ENCODE measurements around the gene CLCN4. TPM values are rescaled to one million over a fixed set of nuclear protein-coding genes. Genes with fewer than 3 reads are reported as not detected.

Gene CLCN4
- total and polyA plus RNA-seq, 12 donors = 1.2 to 13.9 (median 4.1) TPM

GRCh38 chrX:10213716-10214115 lies 56.9 kb downstream of the CLCN4 start:
- WGBS, 4 donors = 89 to 97% (median 96%) methylated on average over 7 to 24 of the region's 24 CpGs
- Histone ChIP-seq H3K4me3 (no peak overlapping the region), H3K27ac (no peak overlapping the region), H3K27me3 (no peaks in the 10 kb centered on the region), H3K9me3 (replicated peaks in 1 of 3) (no peaks in the 10 kb centered on the region), H3K4me1 (replicated peaks in 1 of 2) (no peaks in the 10 kb centered on the region), H3K36me3 (replicated peaks in 1 of 2) (no peaks in the 10 kb centered on the region)
- TF ChIP-seq CTCF (IDR thresholded peaks at IDR 0.05) = no peak
- TF ChIP-seq POLR2A (IDR thresholded peaks at IDR 0.05) = no peak
- DNase-seq = no peak
- intact Hi-C loops (cut with DNase I) = no loop called here

- H3K4me3 ChIP-seq = no peak overlapping the region
- intact Hi-C loops (cut with DNase I) = no loop called here
- no peaks in the 10 kb centered on the region for H3K9me3 ChIP-seq (replicated peaks in 1 of 3)
- no peaks in the 10 kb centered on the region for H3K36me3 ChIP-seq (replicated peaks in 1 of 2)
- H3K27me3 ChIP-seq = no peaks in the 10 kb centered on the region
- no peaks in the 10 kb centered on the region for H3K4me1 ChIP-seq (replicated peaks in 1 of 2)
- WGBS, 4 donors = 72 to 96% (median 88%) methylated on average over 8 of the region's 8 CpGs
- TF ChIP-seq CTCF (IDR thresholded peaks at IDR 0.05) (no peak), POLR2A (IDR thresholded peaks at IDR 0.05) (no peak)
- no peak overlapping the region for H3K27ac ChIP-seq
- no peak for DNase-seq
Measured at GRCh38 chrX:10216208-10216607, 59.4 kb downstream of the CLCN4 start.

GRCh38 chrX:10217198-10217597 lies 60.4 kb downstream of the CLCN4 start:
- Histone ChIP-seq H3K36me3 (replicated peaks in 1 of 2) (no peaks in the 10 kb centered on the region), H3K4me1 (replicated peaks in 1 of 2) (no peaks in the 10 kb centered on the region), H3K27ac (no peak overlapping the region), H3K27me3 (no peaks in the 10 kb centered on the region), H3K4me3 (no peak overlapping the region), H3K9me3 (replicated peaks in 1 of 3) (no peaks in the 10 kb centered on the region)
- TF ChIP-seq POLR2A (IDR thresholded peaks at IDR 0.05) (no peak), CTCF (IDR thresholded peaks at IDR 0.05) (no peak)
- DNase-seq = no peak
- WGBS, 4 donors = 69 to 96% (median 95%) methylated on average over 1 of the region's 1 CpG; no CpG with 5 or more reads in 1 of the 4 donors
- intact Hi-C loops (cut with DNase I) = no loop called here

- Histone ChIP-seq H3K9me3 (replicated peaks in 1 of 3) (no peaks in the 10 kb centered on the region), H3K36me3 (replicated peaks in 1 of 2) (no peaks in the 10 kb centered on the region), H3K4me1 (replicated peaks in 1 of 2) (no peaks in the 10 kb centered on the region), H3K27me3 (no peaks in the 10 kb centered on the region), H3K27ac (no peak overlapping the region), H3K4me3 (no peak overlapping the region)
- no peak for DNase-seq
- intact Hi-C loops (cut with DNase I) = no loop called here
- no peak for TF ChIP-seq CTCF (IDR thresholded peaks at IDR 0.05)
- no peak for TF ChIP-seq POLR2A (IDR thresholded peaks at IDR 0.05)
- WGBS, 4 donors = 78 to 92% (median 86%) methylated on average over 6 of the region's 6 CpGs
Measured at GRCh38 chrX:10221651-10222050, 64.9 kb downstream of the CLCN4 start.

Data from adrenal gland (tissue), 12 donors.